Activated T-cell treated with anti-CD3 and anti-CD28 coated beads for 24 hours (primary cell): Measurements from ENCODE around the gene TBC1D2.

Experiments
- DNase-seq: peaks from one replicate; pipeline ENCODE4 v3.0.0-alpha.2; 2020; ENCODE audit warnings: low read depth

TBC1D2 gene

DNA sequence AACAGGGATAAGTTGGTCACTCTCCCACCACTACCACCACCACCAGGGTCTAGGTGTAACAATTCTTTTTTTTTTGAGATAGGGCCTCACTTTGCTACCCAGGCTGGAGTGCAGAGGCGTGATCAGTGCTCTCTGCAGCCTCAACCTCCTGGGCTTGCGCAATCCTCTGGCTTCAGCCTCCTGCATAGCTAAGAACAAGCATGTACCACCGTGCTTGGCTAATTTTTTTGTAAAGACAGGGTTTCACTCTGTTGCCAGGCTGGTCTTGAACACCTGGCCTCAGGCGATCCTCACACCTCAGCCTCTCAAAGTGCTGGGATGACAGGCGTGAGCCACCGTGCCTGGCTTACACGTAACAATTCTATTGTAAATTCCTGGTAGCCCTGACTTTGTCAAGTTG lies 90.5 kb downstream of the TBC1D2 start:
- no peak for DNase-seq

GRCh38 chr9:98162613-98163012 lies 92.8 kb downstream of the TBC1D2 start:
- no peak for DNase-seq

DNA sequence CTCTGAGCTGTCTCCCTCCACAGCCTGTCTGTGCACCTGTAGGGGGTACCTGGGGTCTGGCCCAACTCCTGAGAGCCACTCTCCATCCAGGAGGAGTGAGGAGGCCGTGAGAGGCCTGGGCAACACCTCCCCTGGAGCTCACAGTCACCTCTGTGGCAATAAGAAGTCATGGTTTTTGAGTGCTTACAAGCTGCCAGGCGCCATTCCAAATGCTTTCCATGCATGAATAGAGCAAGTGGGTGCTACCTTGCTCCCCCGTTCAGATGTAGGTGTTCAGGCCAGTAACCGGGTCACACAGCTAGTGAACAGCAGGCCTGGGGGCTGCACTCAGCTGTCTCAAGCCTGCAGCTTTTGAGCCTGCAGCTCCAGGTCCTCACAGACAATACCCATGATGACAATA lies 93.6 kb downstream of the TBC1D2 start:
- DNase-seq: no peak

DNA sequence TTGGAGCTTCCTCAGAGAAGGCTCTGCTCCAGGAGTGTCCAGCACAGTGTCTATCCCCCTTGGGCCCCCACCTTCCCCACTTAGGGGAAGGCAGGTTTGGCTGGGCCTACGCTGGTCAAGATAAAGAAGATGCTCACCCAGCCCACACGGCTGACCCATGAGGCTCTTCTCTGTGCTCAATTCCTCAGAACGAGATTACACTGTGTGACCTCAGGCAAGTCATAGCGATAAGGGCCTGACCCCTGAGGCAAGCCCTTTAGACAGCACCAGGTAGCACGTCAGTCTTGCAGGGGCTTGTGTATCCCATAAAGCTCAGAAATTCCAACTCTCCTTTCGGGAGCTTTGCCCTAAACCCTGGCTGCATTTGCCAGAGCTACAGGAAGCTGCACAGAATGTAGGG lies 95.7 kb downstream of the TBC1D2 start:
- DNase-seq: no peak

GRCh38 chr9:98159301-98159700 lies 96.1 kb downstream of the TBC1D2 start:
- DNase-seq: no peak

DNA sequence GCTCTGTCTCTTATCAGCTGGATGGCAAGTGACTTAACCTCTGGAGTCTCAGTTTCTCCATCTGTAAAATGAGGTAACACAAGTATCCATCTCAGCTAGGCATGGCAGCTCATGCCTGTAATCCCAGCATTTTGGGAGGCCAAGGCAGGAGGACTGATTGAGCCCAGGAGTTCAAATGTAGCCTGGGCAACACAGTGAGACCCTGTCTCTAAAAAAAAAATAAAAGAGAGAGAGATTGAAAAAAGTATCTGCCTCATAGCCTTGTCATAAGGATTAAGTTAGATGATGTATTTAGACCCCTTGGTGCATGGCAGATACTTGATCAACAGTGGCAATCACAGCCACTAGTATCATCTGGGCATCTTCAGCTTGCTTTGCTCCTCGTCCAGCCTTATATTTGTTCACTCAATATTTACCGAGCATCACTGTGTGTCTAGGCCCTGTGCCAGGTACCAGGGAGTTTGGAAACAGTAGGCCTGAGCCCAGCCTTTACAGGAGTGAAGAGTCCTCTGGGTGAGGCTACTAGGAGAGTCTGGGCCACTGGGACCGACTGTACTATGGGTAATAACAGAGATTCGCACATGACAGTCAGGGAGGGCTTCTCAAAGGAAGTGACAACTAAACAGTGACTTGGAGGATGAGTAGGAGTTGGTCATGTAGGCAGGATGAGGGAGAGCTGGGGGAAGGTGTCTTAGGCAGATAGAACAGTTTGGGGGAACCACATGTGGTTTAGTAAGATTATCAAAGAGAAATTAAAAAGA lies 97.2 kb downstream of the TBC1D2 start:
- no peak for DNase-seq

DNA sequence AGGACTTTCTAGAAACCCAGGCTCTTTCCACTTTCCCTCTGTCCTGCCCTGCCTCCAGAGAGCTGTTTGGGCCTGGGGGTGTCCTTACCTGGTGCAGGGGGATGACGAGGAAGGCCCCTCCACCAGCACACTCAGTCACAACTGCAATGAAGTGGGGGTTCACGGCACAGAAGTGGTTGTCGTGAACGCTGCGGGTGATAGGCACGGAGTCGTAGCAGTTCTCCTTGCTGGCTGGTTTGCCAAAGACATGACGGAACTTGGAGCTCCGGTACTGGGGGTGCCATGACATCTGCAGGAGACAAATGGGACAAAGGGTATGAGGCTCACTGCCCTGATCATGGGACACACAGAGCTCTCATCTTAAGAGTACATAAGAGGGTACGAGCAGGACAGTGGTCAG lies 98.1 kb downstream of the TBC1D2 start:
- no peak for DNase-seq

GRCh38 chr9:98154678-98155077 lies 100.8 kb downstream of the TBC1D2 start:
- no peak for DNase-seq

DNA sequence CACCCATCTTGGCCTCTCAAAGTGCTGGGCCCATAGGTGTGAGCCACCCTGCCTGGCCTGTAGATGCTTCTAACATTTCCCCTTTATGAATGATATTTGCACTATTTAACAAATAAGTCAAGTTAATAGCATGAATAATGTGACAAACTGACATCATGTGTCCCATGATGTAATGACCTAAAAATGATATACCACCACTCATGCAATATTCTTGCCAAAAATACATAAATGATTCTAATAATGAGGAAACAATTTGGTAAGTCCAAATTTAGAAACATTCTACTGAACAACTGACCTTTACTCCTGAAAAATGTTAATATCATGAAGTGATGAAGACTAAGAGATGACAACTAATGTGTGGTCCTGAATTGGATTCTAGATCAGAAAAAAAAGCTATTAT lies 102.9 kb downstream of the TBC1D2 start:
- no peak for DNase-seq

DNA sequence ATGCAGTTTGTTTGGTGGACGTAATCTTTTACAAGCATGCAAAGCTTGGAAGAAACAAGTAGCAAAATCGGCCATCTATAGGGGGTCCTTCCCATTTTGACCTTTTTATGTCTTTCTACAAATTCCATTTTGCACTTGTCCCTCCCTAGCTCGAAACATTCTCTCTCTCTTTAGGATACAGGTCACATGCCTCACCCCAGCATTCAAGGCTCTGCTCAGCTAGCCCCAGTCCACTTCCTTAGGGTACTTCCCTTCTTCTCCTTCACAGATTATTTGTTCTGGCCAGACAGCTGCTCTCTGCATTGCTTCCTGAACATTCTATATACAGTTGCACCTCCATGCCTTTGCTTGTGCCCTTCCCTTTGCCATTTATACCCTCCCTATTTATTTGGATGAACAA lies 104.7 kb downstream of the TBC1D2 start:
- no peak for DNase-seq

DNA sequence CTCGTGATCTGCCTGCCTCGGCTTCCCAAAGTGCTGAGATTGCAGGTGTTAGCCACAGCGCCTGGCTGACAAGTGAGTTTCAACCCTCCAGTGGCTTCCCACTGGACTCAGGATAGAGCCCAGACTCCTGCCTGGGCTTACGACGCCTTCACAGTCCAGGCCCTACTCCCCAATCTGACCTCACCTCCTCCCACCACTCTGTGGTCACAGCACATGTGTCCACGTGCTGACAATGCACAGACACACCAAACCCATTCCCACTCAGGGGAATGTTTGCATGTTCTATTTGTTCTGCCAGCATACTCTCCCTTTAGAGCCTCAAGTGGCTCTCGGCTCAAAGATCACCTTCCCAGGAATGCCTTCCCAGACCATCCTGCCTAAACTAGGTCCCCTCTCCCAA lies 105.3 kb downstream of the TBC1D2 start:
- no peak for DNase-seq

DNA sequence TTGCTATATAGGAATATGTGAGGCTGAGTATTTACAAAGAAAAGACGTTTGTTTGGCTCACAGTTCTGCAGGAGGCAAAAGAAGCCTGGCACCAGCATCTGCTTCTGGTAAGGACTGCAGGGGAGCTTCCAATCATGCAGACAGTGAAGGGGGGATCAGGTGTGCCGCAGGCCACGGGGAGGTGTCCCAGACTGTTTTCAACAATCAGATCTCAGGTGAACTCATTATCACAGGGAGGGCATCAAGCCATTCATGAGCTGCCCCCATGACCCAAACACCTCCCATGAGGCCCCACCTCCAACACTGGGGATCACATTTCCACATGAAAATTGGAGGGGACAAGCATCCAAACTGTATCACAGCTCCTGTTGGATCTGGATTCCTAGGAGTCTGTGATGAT lies 106.0 kb downstream of the TBC1D2 start:
- no peak for DNase-seq
